T-helper 1 cell treated with Interleukin-12 subunit alpha and Interleukin-12 subunit beta and Interleukin-4 antibody, amounts not matched to agents 30 μg/mL and 1 μg/mL, for 36 hours (primary cell): ENCODE data around the gene VPS37B.

Source experiments
- H3K27ac Mint-ChIP-seq: one replicate; pipeline ENCODE4 v1.8.0; 2021; ENCODE audit warnings: mild to moderate bottlenecking, mixed read lengths
- H3K27me3 Mint-ChIP-seq: one replicate; pipeline ENCODE4 v1.8.0; 2021; ENCODE audit warnings: low read depth, mixed read lengths
- H3K36me3 Mint-ChIP-seq: one replicate; pipeline ENCODE4 v1.8.0; 2021; ENCODE audit warnings: low read depth, mixed read lengths
- H3K4me1 Mint-ChIP-seq: one replicate; pipeline ENCODE4 v1.8.0; 2021; ENCODE audit warnings: low read depth, mixed read lengths
- H3K4me3 Mint-ChIP-seq: one replicate; pipeline ENCODE4 v1.8.0; 2021; ENCODE audit warnings: mild to moderate bottlenecking, moderate library complexity, mixed read lengths
- H3K9me3 Mint-ChIP-seq: one replicate; pipeline ENCODE4 v1.8.0; 2021; ENCODE audit warnings: mixed read lengths

VPS37B gene

DNA sequence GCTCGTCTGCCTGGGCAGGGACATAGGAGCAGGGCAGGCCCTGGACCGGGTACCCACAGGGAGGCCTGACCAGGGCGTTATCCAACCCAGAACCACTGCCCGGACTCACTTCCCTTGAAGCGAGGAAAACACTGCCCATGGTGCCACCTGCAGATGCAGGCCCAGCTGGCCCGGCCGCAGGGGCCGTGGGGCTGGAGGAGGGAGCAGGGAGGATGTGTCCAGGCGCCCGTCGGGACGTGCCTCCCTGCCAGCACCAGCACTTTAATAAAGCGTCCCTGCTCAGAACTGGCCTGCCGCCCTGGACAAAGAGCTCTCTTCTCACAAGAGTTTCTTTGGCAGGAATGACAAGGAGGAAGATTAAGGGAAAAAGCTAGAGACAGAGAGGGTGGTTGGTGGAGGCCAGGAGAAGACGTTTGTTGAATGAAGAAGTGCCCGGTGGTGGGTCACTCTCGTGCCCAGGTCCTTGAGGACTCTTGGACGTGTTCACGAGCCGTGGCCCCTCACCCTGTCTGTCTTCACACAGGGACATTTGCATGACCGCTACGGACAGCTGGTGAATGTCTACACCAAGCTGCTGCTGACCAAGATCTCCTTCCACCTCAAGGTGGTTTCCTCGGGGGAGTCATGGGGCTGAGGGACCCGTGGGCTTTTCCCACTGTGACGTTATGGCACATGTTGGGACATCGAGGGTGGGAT is 46.4 kb downstream of the VPS37B start:
- no peak overlapping the region for H3K4me3 Mint-ChIP-seq
- no peaks in the 10 kb centered on the region for H3K9me3 Mint-ChIP-seq
- H3K27me3 Mint-ChIP-seq: no peaks in the 10 kb centered on the region
- no peaks in the 10 kb centered on the region for H3K4me1 Mint-ChIP-seq
- H3K27ac Mint-ChIP-seq: no peak overlapping the region
- H3K36me3 Mint-ChIP-seq: no peaks in the 10 kb centered on the region

DNA sequence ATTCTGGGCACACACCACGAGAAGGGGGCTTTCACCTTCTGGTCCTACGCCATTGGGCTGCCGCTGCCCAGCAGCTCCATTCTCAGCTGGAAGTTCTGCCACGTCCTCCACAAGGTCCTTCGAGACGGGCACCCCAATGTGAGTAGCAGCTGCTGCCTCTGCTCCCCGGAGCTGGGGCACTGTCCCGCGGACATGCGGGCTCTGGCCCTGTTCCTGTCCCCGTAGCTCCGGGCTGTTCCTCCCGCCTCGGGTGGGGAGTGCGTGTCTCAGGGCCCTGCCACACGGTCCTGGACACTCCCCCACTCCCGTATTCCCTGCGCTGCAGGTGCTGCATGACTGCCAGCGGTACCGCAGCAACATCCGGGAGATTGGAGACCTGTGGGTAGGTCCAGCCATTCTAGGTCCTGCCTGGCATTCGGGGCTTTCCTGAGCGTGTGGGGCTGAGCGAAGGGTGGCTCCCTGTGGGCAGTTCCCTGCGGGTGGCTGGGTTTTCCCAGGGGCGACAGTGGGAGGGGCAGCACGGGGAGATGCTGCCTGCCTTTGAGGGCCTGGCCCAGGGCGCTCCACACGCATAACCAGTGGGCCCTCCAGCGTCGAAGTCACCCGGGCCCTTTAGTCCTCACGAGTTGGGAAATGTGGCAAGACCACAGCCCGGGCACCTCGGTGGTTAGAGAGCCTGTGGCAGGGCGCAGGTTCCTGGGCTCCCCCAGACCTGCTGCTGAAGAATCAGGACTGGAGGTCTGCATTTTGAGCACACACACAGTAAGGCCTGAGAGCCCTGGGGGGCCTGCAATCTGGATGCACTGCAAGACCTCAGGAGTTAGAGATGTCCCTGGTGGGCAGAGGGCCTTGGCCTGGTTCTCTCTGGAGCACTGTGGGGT is 47.2 kb downstream of the VPS37B start:
- H3K36me3 Mint-ChIP-seq: no peaks in the 10 kb centered on the region
- H3K9me3 Mint-ChIP-seq: no peaks in the 10 kb centered on the region
- no peak overlapping the region for H3K27ac Mint-ChIP-seq

DNA sequence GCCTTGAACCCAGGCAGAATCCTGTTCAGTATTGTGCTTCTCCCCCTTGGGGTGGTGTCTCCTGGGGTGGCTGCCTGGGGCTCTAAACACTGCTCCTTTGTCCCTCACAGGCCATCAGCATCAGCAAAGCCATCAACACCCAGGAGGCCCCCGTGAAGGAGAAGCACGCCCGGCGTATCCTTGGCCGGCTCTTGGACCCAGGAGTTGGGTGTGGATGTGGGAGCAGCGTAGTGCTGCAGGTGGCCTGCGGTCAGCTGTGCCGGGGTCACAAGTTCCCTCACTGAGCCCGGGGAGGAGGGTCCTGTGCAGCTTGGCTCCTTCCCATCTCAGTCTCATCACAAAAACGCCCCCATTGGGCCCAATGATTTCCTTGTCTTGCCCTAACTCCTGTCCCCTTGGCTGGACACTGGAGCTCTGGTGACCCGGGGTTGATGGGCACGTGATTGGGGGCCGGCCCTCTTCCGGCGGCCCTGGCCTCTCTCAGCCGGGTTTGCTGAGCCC is 48.0 kb downstream of the VPS37B start:
- Mint-ChIP-seq H3K9me3 (no peaks in the 10 kb centered on the region), H3K4me1 (no peaks in the 10 kb centered on the region), H3K27me3 (no peaks in the 10 kb centered on the region), H3K36me3 (no peaks in the 10 kb centered on the region), H3K27ac (no peak overlapping the region), H3K4me3 (no peak overlapping the region)

More for the DNA sequence above, 47.2 kb downstream of the VPS37B start:
- Mint-ChIP-seq H3K4me3 (no peak overlapping the region), H3K4me1 (no peaks in the 10 kb centered on the region), H3K27me3 (no peaks in the 10 kb centered on the region)

DNA sequence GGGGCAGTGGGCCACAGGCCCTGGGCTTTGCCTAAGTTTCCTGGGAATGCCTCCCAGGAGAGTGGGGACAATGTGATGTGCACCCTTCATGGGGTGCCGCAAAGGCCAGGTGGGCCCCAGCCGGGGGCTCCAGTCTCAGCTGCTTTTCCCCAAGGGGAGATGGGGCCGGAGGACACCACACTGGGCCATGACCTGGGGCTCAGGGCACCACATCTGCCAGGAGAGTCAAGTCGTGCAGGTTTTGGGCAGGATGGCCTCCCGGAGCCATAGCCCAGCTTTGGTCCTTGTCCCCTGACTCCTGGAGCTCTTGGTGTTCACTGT is 48.4 kb downstream of the VPS37B start:
- Mint-ChIP-seq H3K27ac (no peak overlapping the region), H3K4me1 (no peaks in the 10 kb centered on the region), H3K36me3 (no peaks in the 10 kb centered on the region), H3K9me3 (no peaks in the 10 kb centered on the region), H3K27me3 (no peaks in the 10 kb centered on the region), H3K4me3 (no peak overlapping the region)

DNA sequence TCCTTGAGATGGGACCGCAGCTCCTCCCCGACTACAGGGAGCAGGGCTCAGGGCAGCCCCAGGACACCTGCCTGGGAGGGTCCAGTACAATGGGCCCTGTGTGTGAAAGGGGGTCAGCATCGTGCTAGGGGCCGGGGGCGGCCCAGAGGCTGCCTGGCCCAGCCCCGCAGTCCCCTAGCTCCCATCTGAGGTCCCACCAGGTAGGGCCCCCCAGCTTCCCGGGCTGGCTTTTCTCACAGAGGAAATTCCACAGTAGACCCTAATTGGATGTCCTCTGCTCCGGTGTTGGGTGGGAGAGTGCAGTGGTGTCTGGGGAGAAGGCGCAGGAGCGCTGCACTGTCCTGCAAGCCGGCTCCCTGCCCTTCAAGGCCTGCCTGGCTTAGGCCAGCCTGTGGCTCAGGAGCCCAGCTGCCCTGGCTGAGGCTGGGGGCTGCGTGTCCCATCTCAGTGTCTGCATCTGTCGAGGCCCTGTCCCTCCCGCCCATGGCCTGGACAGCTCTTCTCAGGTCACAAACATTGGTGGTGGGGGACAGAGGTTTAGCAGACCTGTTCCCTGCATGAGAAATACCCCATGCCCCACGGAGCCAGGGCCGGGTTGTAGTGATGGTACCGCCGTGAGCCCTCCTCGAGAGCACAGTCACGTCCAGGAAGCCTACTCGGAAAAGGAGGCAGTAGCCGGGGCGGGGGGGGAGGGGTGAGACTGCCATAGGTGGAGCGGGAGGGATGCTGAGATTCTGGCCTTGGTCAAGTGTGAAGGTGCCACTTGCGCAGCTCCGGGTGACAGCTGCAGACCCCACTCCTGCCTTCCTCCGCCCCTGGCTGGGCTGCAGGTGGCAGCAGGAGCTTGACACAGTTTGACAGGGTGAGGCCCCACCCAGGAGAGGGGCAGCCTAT is 49.1 kb downstream of the VPS37B start:
- H3K27me3 Mint-ChIP-seq: no peaks in the 10 kb centered on the region

DNA sequence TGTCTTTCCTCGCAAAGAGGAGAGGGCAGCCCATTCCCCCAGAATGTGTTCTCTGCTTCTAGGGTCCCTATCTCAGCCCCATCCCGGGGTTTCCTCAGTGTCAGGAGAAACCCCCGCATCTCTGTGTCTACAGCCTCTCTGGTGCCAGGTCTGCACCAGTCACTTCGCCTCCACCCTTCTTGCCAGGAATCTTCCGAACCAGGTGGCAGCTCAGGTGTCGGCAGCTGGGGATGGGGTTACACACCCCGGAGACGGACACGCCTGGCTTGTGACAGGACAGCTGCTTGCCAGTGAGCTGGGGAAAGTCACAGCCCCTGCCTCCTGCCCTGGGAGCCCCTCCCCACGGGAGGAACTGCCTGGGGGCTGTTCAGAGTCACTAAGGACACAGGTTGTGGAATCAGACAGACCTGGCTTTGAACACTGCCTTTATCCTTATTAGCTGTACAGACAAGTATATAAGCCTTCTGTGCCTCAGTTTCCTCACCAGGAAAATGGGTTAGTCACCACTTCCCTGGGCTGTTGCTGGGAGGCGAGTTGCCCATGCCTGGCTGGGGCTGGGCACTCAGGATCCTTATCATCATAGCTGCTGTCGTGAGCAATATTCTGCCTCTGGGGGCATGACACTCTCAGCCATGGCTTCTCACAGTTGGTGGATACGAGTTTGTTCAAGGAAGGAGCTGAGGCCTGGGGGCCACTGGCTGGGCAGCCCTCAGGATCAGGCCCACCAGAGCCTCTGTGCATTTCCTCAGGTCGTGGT is 49.9 kb downstream of the VPS37B start:
- no peaks in the 10 kb centered on the region for H3K36me3 Mint-ChIP-seq
- H3K4me1 Mint-ChIP-seq: no peaks in the 10 kb centered on the region
- H3K9me3 Mint-ChIP-seq: no peaks in the 10 kb centered on the region
- no peak overlapping the region for H3K27ac Mint-ChIP-seq
- no peaks in the 10 kb centered on the region for H3K27me3 Mint-ChIP-seq
- H3K4me3 Mint-ChIP-seq: no peak overlapping the region

More for the DNA sequence above, 49.1 kb downstream of the VPS37B start:
- no peak overlapping the region for H3K27ac Mint-ChIP-seq
- H3K36me3 Mint-ChIP-seq: no peaks in the 10 kb centered on the region
- H3K4me3 Mint-ChIP-seq: no peak overlapping the region
- no peaks in the 10 kb centered on the region for H3K4me1 Mint-ChIP-seq
- H3K9me3 Mint-ChIP-seq: no peaks in the 10 kb centered on the region

DNA sequence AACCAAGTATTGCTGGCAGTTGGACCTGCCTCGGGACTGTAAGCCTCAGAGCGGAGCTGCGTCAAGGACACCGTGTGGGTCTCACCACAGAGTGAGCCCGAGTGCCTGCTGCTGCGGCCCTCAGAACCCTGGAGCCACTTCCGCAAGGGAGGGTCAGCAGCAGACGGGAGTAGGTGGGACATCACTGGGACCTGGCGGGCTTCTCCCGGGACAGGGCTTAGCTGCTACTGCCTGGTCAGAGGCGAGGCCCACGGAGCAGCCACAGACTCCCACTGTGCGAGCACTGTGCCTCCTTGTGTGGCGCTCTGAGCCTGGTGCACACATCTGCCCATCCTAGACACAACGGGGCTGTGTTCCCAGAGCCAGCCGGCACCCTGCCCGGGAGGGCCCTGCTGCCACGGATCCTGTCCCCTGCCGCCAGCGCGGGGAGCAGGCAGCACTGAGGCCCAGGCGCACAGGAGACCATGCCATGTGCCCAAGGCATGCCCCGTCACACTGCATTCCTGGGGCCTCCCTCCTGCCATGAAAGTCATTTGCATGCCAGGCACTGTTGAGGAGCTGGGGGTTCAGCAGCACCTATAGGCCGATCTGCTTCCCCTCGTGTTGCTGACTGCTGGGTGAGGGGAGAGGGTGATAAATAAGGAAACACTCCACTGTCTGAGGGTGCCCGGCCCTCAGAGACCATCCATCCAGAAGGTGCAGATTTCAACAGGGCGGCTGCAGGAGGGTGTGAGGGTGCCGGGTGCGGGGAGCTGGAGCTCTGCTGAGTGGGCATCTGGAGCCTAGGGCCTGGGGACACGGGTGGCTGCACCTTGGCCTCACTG is 50.7 kb downstream of the VPS37B start:
- H3K27ac Mint-ChIP-seq: no peak overlapping the region
- no peak overlapping the region for H3K4me3 Mint-ChIP-seq
- H3K9me3 Mint-ChIP-seq: no peaks in the 10 kb centered on the region

DNA sequence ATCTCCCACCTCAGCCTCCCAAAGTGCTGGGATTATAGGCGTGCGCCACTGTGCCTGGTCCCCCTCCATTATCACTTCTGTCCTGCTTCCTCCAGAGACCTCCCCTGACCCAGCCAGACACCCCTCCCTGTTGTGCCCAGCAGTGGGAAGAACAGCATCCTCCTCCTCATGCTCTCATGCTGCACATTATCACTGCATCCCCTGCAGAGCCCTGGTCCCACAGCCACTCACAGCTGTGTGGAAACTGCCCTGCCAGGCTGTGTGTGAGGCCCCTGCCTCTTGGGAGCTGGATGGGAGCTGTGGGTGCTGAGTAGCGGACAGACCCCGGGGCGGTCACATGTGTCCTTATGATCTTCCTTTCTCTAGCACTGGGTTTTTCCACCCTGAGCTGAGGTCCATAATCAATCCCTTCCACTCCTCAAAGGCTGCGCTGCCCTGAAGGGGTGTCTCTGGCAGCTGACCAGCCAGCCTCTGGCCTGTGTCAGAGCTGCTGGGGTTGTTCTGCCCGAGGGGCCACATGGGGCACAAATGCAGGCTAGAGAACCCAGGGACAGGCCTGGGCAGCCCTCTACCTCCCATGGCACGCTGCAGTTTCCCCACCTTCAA is 51.5 kb downstream of the VPS37B start:
- no peaks in the 10 kb centered on the region for H3K27me3 Mint-ChIP-seq
- H3K4me3 Mint-ChIP-seq: no peak overlapping the region
- no peaks in the 10 kb centered on the region for H3K9me3 Mint-ChIP-seq
- H3K4me1 Mint-ChIP-seq: no peaks in the 10 kb centered on the region
- no peaks in the 10 kb centered on the region for H3K36me3 Mint-ChIP-seq
- no peak overlapping the region for H3K27ac Mint-ChIP-seq

More for the DNA sequence above, 50.7 kb downstream of the VPS37B start:
- H3K36me3 Mint-ChIP-seq: no peaks in the 10 kb centered on the region
- H3K27me3 Mint-ChIP-seq: no peaks in the 10 kb centered on the region
- H3K4me1 Mint-ChIP-seq: no peaks in the 10 kb centered on the region

DNA sequence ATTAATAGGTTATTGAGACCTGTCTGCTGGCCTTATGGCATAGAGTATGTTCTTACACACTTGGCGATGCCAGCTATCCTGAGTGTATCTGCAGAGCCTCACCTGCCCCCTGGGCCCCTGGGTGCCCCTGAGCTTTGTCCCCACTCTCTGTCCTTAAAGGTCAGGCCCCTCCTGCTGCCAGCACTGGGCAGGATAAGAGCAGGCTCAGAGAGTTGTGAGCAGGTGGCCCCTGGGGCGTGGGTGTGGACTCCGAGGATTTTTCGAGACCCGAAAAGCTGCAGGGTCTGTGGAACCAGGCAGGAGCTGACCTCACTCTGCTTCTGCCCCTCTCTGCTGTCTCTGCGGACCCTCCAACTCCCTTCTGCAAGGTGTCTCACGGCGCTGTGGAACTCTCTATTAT is 52.5 kb downstream of the VPS37B start:
- Mint-ChIP-seq H3K4me1 (no peaks in the 10 kb centered on the region), H3K27me3 (no peaks in the 10 kb centered on the region), H3K27ac (no peak overlapping the region), H3K4me3 (no peak overlapping the region), H3K9me3 (no peaks in the 10 kb centered on the region), H3K36me3 (no peaks in the 10 kb centered on the region)

DNA sequence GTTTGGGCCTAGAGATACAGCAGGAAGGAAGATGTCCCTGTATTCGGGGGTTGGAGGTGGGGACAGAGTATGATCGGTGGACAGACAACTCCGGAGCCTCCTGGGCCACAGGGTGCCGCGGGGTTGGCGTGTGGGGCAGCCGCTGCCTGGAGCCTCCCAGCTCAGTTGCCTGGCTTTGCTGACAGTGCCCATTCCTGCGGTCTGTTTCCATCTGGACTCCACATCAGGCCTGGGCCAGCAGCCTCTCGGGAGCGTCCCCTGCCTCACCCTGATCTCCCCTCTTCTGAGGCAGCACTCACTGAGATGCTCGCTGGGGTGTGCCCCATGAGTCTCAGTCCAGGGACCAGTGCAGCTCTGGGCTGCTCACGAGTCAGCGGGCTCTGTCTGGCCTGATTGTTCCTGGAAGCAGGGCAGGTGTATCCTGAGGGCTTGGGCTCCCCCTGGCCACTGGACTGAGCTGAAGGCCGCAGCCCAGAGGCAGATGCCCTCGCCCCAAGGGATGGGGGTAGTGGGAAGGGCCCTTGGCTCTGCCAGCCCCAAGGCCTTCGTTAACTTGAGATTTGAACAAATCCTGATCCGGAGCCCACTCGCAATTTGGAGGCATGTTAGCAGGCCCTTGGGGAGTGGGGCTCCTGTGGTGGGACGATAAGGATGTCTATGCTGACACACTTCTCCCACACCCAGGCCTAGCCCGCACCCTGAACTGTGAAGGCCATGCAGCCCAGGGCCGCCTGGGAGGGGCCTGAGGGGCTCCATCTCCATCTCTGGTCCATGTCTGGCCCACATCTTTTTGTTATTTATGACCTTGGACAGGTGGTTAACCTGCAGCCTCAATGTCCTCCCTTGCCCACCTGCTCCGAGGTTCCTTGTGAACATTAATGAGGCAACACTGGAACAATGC is 53.2 kb downstream of the VPS37B start:
- no peak overlapping the region for H3K27ac Mint-ChIP-seq
- H3K4me1 Mint-ChIP-seq: peaks cover 5% of the 10 kb centered on the region
- H3K4me3 Mint-ChIP-seq: no peak overlapping the region
- H3K9me3 Mint-ChIP-seq: no peaks in the 10 kb centered on the region
- peaks cover under 1% of the 10 kb centered on the region for H3K27me3 Mint-ChIP-seq
- H3K36me3 Mint-ChIP-seq: no peaks in the 10 kb centered on the region

DNA sequence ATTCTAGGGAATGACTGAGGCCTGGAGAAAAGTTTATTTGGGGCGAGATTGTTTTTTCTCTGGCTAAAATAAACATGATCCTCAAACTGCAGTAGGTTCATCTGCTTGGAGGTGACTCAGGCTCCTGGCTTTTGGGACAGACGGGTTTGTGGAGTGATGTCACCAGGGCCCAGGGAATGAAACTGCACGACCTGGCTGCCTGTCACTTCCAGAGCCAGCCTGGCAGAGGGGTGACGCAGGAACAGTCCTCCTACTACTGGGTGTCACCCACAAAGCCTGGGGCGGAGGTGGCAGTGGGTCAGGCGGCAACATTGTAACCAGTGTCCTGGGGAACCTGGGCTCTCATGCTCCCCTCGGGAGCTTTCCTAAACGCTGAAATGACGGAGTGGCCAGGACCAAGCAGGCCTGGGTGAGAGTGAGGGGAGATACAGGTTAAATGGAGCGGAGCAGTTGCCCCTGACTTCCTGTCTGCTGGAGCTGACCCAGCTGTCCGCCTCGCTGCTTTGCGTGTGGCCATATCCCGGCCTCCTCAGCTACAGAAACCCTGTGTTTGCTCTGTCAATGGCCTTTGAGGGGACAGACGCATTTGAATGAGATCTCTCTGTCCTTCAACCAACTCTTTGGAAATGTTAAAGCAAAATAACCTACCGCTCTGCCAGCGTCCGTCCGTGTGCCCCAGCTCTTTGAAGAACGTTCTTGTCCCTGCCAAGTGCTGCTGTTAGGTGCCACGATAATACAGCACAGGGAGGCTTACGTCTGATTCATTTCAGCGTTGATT is 54.2 kb downstream of the VPS37B start:
- no peak overlapping the region for H3K27ac Mint-ChIP-seq
- no peaks in the 10 kb centered on the region for H3K9me3 Mint-ChIP-seq
- H3K4me3 Mint-ChIP-seq: no peak overlapping the region
- H3K27me3 Mint-ChIP-seq: peaks cover 9% of the 10 kb centered on the region
- H3K4me1 Mint-ChIP-seq: peaks cover 11% of the 10 kb centered on the region
- no peaks in the 10 kb centered on the region for H3K36me3 Mint-ChIP-seq
